Stimulated activated CD8-positive, alpha-beta memory T cell treated with anti-CD3 and anti-CD28 coated beads, Interleukin-7, amount 100 ng/mL, for 1 hour (primary cell): ENCODE data around the gene FAM222B.
"Not testable (repeated sequence)": the region's sequence is repeated elsewhere in the genome, so short reads cannot be mapped to it uniquely, and the experiment has no call there.

Experiments
- DNase-seq, 2 donors: peaks; one replicate each; pipeline ENCODE4 v3.0.0-alpha.2; 2020; ENCODE audit warnings: low read depth in 2 of 2

The FAM222B gene

DNA sequence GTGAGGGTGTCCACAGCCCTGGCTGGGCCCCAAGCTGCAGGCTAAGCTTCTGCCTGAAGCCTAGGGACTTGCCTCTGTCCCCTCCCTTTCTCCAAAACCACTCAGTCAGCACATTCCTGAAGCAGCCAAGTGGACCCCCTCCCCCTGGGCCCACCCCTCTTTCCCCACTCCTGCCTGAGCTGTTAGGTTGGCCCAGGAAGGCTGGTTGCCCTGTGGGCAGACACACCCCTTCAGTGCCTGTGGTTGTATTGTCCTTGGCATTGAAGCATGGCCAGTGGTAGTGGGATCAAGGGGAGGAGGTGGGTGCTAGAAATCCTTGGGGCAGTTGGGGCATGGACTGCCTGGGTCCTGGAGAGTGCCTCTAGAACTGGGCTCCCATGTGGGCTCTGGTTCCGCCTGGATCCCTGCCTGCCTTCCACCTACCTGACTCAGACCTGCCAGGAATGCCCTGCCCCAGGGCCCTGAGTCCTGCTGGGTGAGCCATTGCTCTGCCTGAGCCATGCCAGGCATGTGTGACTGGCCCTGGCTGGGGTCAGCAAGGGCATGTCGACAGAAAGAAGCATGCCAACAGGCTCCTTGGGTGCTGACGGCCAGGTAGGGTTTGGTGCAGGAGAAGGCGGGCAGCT lies 96.7 kb downstream of the FAM222B start:
- DNase-seq = no peak

- DNase-seq = no peak
Observed at GRCh38 chr17:28744972-28745785, 97.4 kb downstream of the FAM222B start.

- peak in 1 of 2 donors; percentile 44 for DNase-seq
Observed at GRCh38 chr17:28744104-28744971, 98.3 kb downstream of the FAM222B start.

- DNase-seq = peak; percentile 48 to 50
Observed at GRCh38 chr17:28743243-28744103, 99.1 kb downstream of the FAM222B start, which contains the start of gene TRAF4. TSS of gene TRAF4 (plus strand) at chr17:28744011. CDS start at chr17:28744113, 102 bp downstream.

DNA sequence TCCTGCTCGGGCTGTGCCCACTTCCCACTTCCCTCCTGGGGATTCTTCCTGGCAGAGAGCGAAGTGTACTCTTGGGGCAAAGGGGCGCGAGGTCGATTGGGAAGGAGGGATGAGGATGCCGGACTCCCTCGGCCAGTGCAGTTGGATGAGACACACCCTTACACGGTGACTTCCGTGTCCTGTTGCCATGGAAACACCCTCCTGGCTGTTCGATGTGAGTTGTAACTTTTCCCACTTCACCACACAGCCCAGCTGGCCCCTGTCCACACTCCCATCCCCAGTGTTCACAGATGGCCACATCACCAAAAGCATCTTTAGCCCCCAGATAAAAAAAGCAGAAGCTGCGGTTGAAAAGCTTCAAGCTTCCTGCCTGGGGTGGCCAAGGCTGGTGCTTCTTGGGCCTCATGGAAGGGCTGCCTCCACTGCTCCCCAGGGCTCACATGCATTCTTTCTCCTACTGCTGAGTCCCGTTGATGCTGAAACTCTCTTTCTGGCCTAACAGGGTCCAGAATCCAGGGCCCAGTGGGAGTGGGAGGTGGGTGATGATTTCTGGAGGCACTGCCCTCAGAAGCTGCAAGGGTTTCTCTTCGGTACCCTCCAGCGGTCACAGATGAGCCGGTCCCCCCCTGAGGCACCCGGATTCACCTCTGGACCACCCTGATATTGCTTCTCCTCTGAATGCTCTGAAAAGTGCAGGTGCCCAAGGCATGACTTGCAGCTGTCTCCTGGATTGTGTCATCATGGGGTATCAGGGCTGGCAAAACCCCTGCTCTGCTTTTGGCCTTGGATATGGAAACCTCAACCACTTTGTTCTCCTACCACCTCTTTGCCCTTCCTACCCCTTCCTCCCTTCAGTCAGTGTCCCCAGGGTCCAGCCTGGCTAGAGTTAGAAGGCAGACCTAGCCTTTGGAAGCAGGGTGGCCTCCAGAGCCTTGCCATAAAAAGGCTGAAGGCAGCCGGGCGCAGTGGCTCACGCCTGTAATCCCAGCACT lies 100.9 kb downstream of the FAM222B start:
- no peak for DNase-seq

DNA sequence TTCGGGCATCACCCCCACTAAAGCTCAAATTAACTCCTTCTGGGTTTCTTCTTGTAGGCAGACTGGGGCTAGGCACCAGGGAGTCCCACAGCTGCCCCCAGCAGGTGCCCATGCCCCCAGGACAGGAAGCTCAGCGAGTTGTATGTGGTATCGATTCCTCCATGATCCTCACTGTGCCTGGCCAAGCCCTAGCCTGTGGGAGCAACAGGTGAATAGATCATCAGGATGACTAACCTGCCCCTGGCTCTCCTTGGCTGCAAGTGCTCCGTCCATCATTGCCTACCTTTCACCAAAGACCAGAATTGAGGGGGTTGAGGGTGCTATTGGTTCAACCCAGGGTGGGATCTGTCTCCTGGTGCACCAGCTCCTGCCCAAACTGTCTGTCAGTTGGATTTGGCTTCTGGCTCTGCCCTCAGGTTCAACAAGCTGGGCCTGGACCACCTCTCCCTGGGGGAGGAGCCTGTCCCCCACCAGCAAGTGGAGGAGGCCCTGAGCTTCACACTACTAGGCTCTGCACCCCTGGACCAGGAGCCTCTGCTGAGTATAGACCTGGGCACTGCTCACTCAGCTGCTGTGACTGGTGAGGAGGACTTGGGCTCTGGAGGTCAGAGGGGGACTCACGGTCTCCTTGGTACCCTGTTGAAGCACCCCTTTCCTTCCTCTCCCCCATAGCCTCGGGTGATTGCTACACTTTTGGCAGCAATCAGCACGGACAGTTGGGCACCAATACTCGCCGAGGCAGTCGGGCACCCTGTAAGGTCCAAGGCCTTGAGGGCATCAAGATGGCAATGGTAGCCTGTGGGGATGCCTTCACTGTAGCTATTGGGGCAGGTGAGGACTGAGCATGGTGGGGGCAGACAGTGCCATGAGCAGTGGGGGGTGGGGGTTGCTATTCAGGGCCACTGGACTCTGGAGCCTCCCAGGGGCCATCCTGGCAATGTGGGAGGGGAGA lies 101.9 kb downstream of the FAM222B start:
- DNase-seq = no peak

GRCh38 chr17:28738680-28739384 lies 103.8 kb downstream of the FAM222B start:
- no peak for DNase-seq

DNA sequence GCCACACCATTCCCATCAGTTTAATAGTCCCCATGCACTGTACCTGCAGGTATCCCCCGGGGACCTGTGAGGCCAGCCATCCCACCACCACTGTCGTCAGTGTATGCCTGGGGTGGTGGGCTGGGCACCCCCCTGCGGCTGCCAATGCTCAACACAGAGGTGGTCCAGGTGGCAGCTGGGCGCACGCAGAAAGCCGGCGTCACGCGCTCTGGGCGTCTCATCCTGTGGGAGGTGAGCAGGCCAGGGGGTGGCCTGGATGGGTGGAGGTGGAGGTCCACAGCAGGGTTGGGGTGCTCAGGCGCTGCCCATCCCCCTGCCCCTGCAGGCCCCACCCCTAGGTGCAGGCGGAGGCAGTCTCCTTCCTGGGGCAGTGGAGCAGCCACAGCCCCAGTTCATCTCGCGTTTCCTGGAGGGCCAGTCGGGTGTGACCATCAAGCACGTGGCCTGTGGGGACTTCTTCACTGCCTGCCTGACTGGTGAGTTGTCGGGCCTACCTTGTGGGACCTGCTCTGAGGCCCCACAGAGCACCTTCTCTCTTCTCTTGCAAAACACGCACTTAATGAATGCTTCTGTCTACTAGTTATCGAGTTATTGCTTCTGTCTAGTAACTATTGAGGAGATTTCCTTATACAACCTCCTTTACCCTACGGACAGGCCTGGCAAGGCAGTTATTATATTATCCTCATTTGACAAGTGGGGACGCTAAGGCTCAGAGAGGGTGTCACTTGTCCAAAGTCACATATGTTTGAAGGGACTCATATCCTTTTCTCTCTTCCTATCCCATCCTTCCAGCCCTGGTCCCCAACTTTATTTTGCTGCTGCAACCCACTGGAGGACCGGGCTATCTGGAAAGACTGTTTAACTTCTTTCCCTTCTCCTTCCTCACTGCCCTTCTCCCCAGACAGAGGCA lies 104.6 kb downstream of the FAM222B start:
- DNase-seq = no peak

DNA sequence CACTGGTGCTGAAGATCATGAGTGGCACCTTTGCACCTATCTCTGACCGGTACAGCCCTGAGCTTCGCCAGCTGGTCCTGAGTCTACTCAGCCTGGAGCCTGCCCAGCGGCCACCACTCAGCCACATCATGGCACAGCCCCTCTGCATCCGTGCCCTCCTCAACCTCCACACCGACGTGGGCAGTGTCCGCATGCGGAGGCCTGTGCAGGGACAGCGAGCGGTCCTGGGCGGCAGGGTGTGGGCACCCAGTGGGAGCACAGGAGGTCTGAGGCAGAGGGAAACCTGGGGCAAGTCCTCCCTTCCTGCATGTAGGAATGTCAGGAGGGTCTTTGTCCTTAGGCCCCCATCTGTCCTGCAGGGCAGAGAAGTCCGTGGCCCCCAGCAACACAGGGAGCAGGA lies 105.3 kb downstream of the FAM222B start:
- DNase-seq = no peak

DNA sequence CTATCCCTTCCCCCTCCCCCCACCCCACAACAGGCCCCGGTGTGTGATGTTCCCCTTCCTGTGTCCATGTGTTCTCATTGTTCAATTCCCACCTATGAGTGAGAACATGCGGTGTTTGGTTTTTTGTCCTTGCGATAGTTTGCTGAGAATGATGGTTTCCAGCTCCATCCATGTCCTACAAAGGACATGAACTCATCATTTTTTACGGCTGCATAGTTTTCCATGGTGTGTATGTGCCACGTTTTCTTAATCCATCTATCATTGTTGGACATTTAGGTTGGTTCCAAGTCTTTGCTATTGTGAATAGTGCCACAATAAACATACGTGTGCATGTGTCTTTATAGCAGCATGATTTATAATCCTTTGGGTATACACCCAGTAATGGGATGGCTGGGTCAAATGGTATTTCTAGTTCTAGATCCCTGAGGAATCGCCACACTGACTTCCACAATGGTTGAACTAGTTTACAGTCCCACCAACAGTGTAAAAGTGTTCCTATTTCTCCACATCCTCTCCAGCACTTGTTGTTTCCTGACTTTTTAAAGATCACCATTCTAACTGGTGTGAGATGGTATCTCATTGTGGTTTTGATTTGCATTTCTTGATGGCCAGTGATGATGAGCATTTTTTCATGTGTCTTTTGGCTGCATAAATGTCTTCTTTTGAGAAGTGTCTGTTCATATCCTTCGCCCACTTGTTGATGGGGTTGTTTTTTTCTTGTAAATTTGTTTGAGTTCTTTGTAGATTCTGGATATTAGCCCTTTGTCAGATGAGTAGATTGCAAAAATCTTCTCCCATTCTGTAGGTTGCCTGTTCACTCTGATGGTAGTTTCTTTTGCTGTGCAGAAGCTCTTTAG lies 106.4 kb downstream of the FAM222B start:
- not testable (repeated sequence) for DNase-seq

GRCh38 chr17:28735242-28735722 lies 107.3 kb downstream of the FAM222B start:
- no peak for DNase-seq

GRCh38 chr17:28734712-28735241 lies 107.8 kb downstream of the FAM222B start:
- no peak for DNase-seq

DNA sequence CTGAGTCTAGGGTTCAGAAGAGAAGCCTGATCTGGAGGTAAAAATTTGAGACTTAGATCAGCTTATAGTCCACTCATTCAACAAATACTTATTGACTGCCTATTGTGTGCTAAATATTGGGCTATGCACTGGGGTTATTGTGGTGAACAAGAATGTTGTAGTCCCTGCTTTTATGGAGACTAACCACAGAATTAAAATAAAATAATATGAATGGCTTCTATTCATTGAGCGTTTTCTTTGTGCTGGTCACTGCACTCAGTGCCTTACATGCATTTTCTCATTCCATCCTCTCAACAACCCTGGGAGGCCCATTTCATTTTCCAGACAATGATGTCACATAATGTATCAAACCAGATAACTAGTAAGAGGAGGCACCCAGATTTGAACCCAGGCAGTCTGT lies 109.2 kb downstream of the FAM222B start:
- no peak for DNase-seq

- no peak for DNase-seq
Observed at GRCh38 chr17:28729950-28730330, 112.7 kb downstream of the FAM222B start.

DNA sequence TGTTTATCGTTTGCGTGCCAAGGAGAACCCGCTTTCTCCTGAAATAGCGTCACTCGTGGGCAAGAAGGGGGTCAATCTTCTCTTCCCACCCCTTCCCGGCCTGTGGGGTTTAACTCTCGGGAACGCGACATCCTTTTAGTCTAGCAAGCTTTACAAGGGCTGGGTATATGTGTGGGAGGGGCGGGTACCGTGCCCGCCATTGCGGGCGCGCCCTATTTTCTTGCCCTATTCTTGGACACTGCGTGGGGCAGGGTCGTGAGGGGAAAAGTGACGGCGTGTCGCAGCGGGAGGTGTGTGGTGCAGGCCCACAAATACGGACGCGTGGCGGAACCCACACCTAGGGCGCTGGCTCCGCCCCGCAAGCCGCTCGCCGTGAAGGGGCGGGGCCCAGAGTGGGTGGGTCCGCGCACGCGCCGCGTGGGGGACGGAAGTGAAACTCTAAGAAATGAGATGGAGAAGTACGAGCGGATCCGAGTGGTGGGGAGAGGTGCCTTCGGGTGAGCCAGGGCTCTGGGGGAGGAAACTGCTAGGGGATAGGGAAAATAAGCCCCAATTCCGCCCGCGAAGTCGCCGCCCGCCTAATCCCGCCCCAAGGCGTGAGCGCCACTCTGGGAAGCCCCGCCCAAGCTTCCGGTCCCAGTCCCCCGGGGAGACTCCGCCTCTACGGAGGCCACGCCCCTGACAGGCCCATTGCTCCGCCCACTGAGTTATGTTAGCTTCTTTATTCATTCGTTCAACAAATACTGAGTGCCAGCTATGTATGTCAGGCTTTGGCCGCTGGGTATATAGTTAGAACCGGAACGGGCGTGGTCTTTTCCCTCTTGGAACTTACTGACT lies 114.0 kb downstream of the FAM222B start, which contains the start of gene NEK8:
Gene NEK8 (plus strand): TSS at position 425 of the 837 bp plus-strand sequence. CDS start 26 bp downstream, at position 451.
- peak; percentile 94 to 98 for DNase-seq
